Measurements from ENCODE around the gene CHL1.

The CHL1 gene

GRCh38 chr3:288417-288816 is 91.9 kb downstream of the CHL1 start:
- no peak for DNase-seq

DNA sequence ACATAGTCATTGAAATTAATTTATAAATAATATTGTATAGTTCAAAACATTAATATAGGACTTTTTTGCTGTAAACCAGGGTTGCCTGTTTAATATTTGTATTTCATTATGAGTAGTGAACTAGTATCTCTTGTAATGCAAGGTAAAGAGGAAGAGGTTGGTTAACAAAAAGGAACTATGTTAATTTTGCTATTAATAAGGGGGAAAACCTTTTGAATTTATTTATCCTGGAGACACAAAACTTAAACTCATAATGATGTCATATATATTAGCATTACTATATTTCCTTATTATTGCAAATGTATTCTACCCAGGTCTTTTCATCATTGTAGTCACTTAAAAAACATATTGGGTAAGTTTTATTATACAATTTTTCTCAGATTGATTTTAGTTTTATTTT is 94.5 kb downstream of the CHL1 start:
- no peak for DNase-seq

DNA sequence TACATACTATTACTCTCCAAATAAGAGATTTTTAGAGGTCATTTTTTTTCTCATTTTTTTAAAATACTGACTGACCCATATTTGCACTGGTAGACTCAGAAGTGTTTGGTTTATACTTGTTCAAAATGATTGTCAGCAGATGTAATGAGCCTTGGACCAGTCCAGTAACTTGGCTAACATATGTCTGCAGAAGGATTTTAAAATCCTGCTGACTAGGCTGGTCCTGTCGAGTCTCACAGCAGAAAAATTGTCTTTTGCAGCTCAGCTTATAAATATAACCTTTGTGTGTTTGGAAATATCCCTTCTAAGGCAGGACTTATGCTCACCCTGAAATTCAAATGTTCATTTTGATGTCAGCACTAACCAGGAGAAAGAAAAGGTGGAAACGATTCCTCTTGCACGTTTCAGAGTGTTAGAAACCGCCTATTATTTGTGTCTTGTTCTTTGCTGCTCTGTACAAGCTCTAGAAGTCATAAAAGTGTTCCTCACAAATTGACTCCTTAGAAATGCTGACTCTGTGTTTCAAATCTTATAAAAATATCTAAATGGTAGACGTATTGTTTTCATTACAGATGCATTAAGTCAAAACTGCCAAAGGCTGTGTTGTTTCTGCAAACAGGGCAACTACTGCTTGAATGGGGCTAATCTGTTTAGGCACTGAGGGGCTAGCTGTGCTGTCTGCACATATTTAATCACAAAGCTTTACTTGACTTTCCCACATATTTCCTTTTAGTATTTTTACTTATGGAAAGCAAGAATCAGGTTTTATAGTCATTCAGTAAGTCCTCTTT is 95.3 kb downstream of the CHL1 start:
- DNase-seq: no peak

GRCh38 chr3:294096-294495 is 97.5 kb downstream of the CHL1 start:
- DNase-seq: no peak

GRCh38 chr3:294581-294980 is 98.0 kb downstream of the CHL1 start:
- no peak for DNase-seq

GRCh38 chr3:295166-295565 is 98.6 kb downstream of the CHL1 start:
- DNase-seq: no peak

- peak; percentile 51 for DNase-seq
These were observed 101.0 kb downstream of the CHL1 start for GRCh38 chr3:297585-297984.

DNA sequence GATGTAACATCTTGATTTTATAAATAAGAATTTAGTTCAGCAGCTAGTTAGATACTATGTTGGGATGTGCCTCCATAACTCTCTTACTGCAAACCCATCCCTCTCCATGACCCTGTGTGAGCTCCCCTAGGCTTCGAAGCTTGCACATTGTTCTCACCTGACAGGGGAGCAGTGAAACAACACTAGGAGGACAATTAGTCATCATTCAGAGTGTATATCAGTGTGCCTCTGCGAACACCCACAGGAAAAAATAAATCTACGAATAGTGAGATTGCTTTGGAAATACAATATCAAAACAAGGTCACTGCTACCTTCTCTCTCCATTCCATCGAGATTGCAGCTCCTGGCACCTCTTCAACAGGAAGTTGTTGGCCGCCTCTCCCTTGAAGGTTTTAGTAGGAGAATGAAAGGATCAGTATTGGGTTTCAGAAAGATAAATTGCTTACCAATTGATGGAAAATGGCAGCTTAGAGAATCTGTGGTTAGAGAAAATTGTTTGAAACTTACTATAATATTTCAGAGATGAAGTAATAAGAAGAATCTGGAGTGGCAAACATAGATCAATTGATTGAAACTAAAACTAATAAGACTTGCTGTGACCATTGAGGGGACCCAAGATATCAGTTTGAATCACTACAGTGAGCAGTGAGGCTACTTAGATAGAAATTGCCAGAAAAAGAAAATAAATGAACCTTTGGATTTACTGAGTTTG is 103.2 kb downstream of the CHL1 start:
- DNase-seq: no peak

GRCh38 chr3:307182-307581 is 110.6 kb downstream of the CHL1 start:
- no peak for DNase-seq

DNA sequence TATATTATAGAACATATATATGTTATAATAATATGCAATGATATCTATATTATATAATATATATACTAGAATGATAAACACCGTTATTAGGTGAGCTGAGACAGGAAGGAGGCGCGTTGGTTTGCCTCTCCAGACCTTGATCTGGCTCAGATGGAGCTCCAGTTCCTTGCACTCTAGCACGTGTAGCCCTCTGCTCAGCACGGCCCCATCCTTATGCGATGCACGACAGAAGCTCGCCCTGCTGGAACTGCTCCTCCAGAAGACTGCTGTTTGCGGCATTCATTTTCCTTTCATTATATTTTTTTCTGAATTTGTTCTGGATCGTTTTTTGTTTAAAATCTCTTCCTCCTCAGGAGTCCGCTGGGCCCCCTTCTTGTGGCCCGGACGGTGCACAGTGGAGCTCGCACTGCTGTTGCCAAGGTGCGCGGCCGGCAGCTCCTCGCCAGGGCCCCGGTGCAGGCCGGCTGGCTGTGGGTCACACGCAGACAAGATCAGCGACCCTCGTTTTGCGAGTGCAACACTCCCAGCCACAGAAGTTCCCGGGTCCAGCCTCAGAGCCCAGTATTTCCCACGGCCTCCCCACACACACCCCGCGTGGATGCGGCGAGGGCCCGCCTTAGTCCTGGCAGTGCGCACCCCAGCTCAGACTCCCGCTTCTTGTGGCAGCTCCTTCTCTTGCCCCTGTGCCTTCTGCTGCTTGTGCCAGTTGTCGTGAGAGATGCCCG is 112.2 kb downstream of the CHL1 start:
- DNase-seq: no peak

- DNase-seq: no peak
These were observed 115.7 kb downstream of the CHL1 start for GRCh38 chr3:312160-312733.

- DNase-seq: no peak
These were observed 116.3 kb downstream of the CHL1 start for GRCh38 chr3:312911-313310.

GRCh38 chr3:317012-317411 is 120.4 kb downstream of the CHL1 start:
- DNase-seq: no peak

- no peak for DNase-seq
These were observed 122.3 kb downstream of the CHL1 start for GRCh38 chr3:318903-319302.

GRCh38 chr3:324423-324822 is 127.9 kb downstream of the CHL1 start:
- DNase-seq: no peak

DNA sequence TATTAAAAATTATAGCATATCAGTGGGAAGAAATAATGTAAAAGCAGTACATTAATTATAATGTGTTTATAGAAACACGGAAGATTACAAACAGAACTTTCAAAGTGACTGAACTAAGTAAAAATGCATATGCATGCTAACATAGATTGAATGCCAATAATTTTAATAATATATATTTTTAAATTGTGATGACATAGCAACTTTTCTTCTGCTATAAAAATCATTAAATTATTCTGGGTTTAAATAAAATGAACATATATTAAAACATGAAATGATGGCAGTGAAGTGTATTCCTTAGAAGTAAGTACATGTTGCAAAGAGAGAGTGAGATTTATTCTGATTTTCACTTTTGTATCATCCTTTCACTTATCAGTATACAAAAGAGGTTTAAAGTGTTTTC is 128.9 kb downstream of the CHL1 start:
- DNase-seq: no peak

GRCh38 chr3:330494-331115 is 134.0 kb downstream of the CHL1 start:
- no peak for DNase-seq

- DNase-seq: no peak
These were observed 135.3 kb downstream of the CHL1 start for GRCh38 chr3:331881-332280.

DNA sequence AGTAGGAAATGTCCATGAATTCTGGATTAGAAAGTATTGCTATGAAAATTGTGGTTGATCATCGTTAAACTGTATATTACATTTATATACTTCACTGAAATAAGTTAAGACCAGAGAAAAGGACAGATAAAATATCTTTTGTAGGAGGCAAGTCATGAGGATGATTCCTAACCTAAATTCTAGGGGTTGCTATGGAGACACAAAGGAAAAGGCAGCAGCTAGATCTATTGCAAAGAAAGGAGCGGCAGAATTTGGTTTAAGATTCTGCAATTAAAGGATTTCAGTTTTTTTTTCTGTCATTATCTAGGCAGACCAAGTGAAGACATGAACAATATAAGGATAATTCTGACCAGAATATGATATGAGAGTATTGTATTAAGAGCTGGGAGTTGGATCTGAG is 136.1 kb downstream of the CHL1 start:
- DNase-seq: no peak

- DNase-seq: no peak
These were observed 138.7 kb downstream of the CHL1 start for GRCh38 chr3:335240-335639.

DNA sequence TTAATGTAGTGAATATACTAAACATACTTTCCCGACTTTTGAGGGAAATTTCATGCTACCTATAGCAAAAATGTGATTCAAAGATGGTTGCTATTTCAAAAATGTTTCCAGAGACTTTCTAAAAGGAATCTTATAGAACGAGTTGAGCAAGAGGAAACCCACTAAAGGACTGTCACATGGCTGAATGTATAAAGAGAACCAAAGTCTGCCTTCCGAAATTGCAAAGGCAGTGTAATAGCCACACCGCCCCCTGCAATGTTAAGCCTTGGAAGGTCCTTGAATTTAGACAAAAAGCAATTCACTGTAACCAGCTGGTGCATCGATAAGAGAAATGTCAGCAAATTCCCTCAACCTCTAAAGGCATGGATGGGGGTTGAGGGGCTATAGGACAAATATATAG is 142.8 kb downstream of the CHL1 start:
- no peak for DNase-seq

DNA sequence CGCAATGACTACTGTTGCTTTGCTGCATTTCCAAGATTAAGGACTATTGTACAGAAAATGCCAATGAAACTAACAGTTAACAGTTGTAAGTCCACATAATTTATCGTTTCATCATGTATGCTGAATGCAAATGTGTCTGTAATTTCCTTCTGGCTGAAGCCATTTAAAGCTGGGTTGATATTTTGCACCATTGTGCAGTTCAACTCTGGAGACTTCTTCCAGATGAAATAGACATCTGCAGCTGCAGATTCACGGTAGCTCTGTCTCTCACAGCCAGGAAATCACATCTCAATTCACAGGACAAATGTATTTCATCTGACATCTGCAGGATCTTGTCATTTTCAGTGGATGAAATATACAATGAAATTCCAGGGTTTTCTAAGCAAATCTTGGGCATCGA is 145.4 kb downstream of the CHL1 start:
- DNase-seq: no peak

DNA sequence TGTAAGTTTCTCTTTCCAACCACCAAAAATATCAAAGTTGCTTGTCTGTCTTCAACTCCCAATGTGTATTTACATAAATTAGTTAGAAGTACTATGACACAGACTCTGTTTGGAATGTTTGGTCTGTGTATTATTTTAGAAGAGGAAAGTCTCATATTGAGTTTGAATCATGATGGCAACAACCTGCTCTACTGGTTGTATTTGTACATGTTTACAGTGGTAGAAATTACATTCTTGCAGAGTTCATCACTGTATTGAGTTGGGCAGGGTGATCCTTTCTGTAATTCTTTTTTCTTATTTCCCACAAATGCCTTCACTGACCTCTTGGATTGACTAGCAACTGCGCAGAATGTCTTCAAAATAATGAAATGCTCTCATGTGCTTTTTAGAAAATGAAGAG is 149.6 kb downstream of the CHL1 start:
- DNase-seq: no peak
